A673 (cell line): ENCODE results near the gene STUM. TPM values are rescaled to one million over a fixed set of nuclear protein-coding genes. Genes with fewer than 3 reads are reported as not detected.

Experiments
- BruUV-seq: library from RNA; stranded (reverse); fragments of 400-500 nt; replicated peaks from 2 replicates; lab custom pipeline; 2021; lab: Mats Ljungman, UMichigan
- CTCF ChIA-PET: fragments of 300-600 bp; sonication (Branson Sonifier 250); formaldehyde crosslinking; loops from one replicate; lab custom pipeline; 2022; ENCODE audit warnings: antibody characterized with exemption; lab: Charles Lee
- POLR2A ChIA-PET: fragments of 300-600 bp; sonication (Branson Sonifier 250); formaldehyde crosslinking; loops from one replicate; lab custom pipeline; 2022; ENCODE audit warnings: antibody characterized with exemption; ENCODE audit not compliant: low non-redundant PET; lab: Charles Lee
- DNase-seq: peaks from one replicate; pipeline ENCODE4 v3.0.0-alpha.2; 2015; ENCODE audit warnings: low spot score
- H3K27ac ChIP-seq: fragments of 200-600 bp; sonication (generic); 2 replicates; pipeline ENCODE4 v1.5.1; 2016; ENCODE audit warnings: mixed run types, low read depth, mild to moderate bottlenecking, mixed read lengths, antibody characterized with exemption, low read length; ENCODE audit not compliant: poor library complexity, severe bottlenecking
- H3K27me3 ChIP-seq: fragments of 200-600 bp; sonication (generic); replicated peaks from 2 replicates; pipeline ENCODE4 v1.6.1; 2017; ENCODE audit warnings: mixed run types, low read depth, mild to moderate bottlenecking, mixed read lengths, antibody characterized with exemption, low read length; ENCODE audit not compliant: insufficient read depth, poor library complexity
- H3K36me3 ChIP-seq: fragments of 200-600 bp; sonication (generic); 2 replicates; pipeline ENCODE4 v1.6.1; 2016; ENCODE audit warnings: mixed run types, mild to moderate bottlenecking, mixed read lengths, antibody characterized with exemption, low read length; ENCODE audit not compliant: insufficient read depth, poor library complexity, severe bottlenecking
- H3K4me1 ChIP-seq: fragments of 200-600 bp; sonication (generic); 2 replicates; pipeline ENCODE4 v1.6.1; 2017; ENCODE audit warnings: mixed run types, mild to moderate bottlenecking, mixed read lengths, antibody characterized with exemption, low read length; ENCODE audit not compliant: insufficient read depth, poor library complexity, severe bottlenecking
- H3K4me3 ChIP-seq: fragments of 200-600 bp; sonication (generic); 2 replicates; pipeline ENCODE4 v1.5.1; 2016; ENCODE audit warnings: low read depth, mixed run types, mild to moderate bottlenecking, mixed read lengths, low read length; ENCODE audit not compliant: poor library complexity, severe bottlenecking
- H3K9me3 ChIP-seq: fragments of 200-600 bp; sonication (generic); 2 replicates; pipeline ENCODE4 v1.6.1; 2016; ENCODE audit warnings: mixed run types, low read depth, mild to moderate bottlenecking, mixed read lengths, antibody characterized with exemption, low read length; ENCODE audit not compliant: poor library complexity, severe bottlenecking
- EZH2 ChIP-seq: fragments of 200-600 bp; sonication (generic); IDR thresholded peaks from 2 replicates; pipeline ENCODE4 v1.6.1; 2017; ENCODE audit warnings: borderline replicate concordance, low read depth, mild to moderate bottlenecking, mixed read lengths, antibody characterized with exemption, low read length; ENCODE audit not compliant: poor library complexity, severe bottlenecking
- intact Hi-C: fragments of 100-400 bp; cut with micrococcal nuclease; formaldehyde crosslinking; loops from one replicate; pipeline ENCODE4 v1.10.0; 2022; ENCODE audit not compliant: unreplicated experiment
- total RNA-seq: library from RNA; stranded (reverse); gene quantifications from 2 replicates; pipeline ENCODE4 v1.2.3, GENCODE V29; 2021
- TF ChIP-seq, protein P1 (sequence below): fragments of 300-800, 200-600 bp; sonication (generic); conservative IDR thresholded peaks from 2 replicates; pipeline ENCODE4 v1.5.1; 2017; ENCODE audit warnings: low read depth, mild to moderate bottlenecking, antibody characterized with exemption, low read length, moderate library complexity, mixed read lengths

STUM gene
- total RNA-seq, 1 experiment from 2014 or later = 0.54 TPM

DNA sequence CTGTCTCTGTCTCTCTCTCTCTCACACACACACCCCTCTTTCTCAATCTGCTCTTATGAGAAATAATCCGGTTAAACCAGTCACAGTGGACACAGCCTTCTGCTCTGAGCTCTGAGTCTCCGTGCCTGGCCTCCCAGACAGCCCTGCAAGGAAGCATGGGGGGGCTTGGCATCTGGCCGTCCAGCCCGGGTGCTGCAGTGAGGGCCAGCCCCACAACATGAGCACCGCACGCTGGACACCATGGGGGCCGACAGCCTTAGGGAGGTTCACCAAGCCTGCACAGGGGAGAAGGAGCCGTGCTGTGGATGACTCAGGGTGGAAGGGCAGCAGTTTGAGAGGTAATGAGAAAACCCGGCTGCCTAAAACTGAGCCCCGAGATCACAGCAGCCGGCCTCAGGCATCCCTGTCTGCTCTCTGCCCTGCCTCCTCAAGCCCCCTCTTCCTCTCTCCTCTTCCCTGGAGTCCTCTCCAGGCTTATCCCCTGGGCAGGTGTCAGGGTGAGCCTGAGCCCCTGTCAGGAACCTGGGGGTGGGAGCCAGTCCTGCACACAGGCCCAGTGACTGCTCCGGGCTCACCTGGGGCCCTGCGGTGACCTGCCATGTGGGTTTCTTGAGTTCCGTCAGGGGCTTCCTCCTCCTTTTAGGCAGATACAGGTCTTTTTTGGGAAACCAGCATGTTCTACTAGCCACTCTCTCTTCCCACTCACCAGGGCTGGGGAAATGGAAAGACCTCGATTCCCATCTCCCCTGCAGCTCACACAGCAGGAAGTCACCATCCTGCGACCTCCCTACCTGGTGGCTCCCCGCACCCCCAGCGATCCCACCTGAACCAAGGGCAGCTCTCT, 97.7 kb downstream of the STUM start:
- DNase-seq = no peak
- Histone ChIP-seq H3K9me3 (no peaks in the 10 kb centered on the region), H3K4me1 (no peaks in the 10 kb centered on the region), H3K4me3 (no peak overlapping the region), H3K27ac (no peak overlapping the region), H3K36me3 (no peaks in the 10 kb centered on the region), H3K27me3 (no peaks in the 10 kb centered on the region)
- ChIA-PET CTCF (interaction anchor here (0.9 kb wide), 1 partner anchor 20 kb away, joined by 4 read pairs; no protein-coding TSS in a partner anchor), POLR2A (no interaction called here)
- BruUV-seq = no TSS peak
- TF ChIP-seq EZH2 = no peak
- TF ChIP-seq, protein P1, sequence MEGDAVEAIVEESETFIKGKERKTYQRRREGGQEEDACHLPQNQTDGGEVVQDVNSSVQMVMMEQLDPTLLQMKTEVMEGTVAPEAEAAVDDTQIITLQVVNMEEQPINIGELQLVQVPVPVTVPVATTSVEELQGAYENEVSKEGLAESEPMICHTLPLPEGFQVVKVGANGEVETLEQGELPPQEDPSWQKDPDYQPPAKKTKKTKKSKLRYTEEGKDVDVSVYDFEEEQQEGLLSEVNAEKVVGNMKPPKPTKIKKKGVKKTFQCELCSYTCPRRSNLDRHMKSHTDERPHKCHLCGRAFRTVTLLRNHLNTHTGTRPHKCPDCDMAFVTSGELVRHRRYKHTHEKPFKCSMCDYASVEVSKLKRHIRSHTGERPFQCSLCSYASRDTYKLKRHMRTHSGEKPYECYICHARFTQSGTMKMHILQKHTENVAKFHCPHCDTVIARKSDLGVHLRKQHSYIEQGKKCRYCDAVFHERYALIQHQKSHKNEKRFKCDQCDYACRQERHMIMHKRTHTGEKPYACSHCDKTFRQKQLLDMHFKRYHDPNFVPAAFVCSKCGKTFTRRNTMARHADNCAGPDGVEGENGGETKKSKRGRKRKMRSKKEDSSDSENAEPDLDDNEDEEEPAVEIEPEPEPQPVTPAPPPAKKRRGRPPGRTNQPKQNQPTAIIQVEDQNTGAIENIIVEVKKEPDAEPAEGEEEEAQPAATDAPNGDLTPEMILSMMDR = no peak
- intact Hi-C loops = no loop called here

DNA sequence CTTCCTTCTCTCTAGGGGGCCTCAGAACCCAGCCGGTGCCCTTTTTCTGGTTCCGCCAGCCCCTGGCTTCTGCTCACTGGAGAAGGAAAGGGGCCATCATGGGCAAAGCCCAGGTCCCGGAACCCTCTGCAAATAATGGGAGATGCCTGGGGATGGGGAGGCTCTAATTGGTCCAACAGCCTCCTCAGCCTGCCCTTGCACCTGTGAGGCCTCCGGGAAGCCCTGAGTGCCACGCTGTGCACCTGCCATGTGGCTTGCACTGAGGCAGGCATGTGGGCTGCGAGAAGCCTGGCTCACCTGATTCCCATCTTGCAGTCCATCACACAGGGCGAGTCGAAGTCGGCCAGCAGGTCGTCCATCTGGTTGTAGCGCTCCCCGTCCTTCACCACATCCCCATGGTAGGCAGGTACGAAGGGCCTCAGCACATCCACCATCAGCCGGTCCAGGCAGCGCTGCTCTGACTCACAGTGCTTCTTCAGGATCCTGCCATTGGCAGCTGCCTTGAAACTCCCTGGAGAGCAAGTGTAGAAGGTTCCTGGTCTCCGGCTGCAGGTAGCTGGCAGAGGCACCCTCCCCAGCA, 98.4 kb downstream of the STUM start:
- POLR2A ChIA-PET = no interaction called here
- intact Hi-C loops = no loop called here
- H3K4me3 ChIP-seq = no peak overlapping the region
- H3K27ac ChIP-seq = no peak overlapping the region
- TF ChIP-seq, protein P1 = no peak
- TF ChIP-seq EZH2 = no peak
- CTCF ChIA-PET = interaction anchor here (0.9 kb wide), 1 partner anchor 21 kb away, joined by 4 read pairs; no protein-coding TSS in a partner anchor
- H3K36me3 ChIP-seq = no peaks in the 10 kb centered on the region
- no peaks in the 10 kb centered on the region for H3K9me3 ChIP-seq
- H3K27me3 ChIP-seq = no peaks in the 10 kb centered on the region
- H3K4me1 ChIP-seq = no peaks in the 10 kb centered on the region
- DNase-seq = no peak
- BruUV-seq = no TSS peak

DNA sequence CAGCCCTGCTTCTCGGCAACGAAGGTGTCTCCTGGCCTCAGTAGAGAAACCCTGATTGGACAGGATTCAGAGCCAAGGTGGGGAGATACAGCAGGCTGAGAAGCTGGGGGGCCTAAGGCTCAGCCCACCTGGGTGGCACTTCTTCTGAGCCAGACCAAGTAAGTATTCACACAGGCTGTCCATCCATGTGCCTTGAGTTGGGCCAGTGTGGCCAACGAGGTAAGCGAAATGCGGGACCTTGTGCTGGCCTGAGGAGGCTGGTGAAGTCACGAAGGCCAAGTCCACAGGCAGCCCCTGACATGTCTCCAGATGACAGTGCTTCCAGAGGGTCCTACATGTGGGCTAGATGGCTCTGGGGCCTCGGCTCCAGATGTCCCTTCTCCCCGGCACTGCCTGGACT, 99.2 kb downstream of the STUM start:
- CTCF ChIA-PET = no interaction called here
- H3K36me3 ChIP-seq = no peaks in the 10 kb centered on the region
- H3K27me3 ChIP-seq = no peaks in the 10 kb centered on the region
- no peak overlapping the region for H3K4me3 ChIP-seq
- intact Hi-C loops = no loop called here
- no peak overlapping the region for H3K27ac ChIP-seq
- H3K4me1 ChIP-seq = no peaks in the 10 kb centered on the region
- no peaks in the 10 kb centered on the region for H3K9me3 ChIP-seq
- no peak for DNase-seq
- no TSS peak for BruUV-seq
- POLR2A ChIA-PET = no interaction called here
- TF ChIP-seq, protein P1 = no peak
- no peak for TF ChIP-seq EZH2
